GM12878 (cell line): Measurements from ENCODE around the gene GMPR2. TPM values are rescaled to one million over a fixed set of nuclear protein-coding genes. Genes with fewer than 3 reads are reported as not detected.
A peak's percentile ranks its signal among the peaks of the same experiment; 100 is the strongest.

ENCODE experiments used
- BMI1 ChIP-seq: fragments of 450-650 bp; IDR thresholded peaks from 2 replicates; pipeline ENCODE4 v1.6.1; 2016; ENCODE audit warnings: mild to moderate bottlenecking, moderate library complexity, borderline replicate concordance
- BRCA1 ChIP-seq: IDR thresholded peaks from 2 replicates; pipeline ENCODE4 v1.6.1; 2011; ENCODE audit warnings: low read depth, low read length, improper control_type of control experiment
- CREM ChIP-seq: IDR thresholded peaks from 2 replicates; pipeline ENCODE4 v1.6.1; 2014; ENCODE audit warnings: antibody characterized with exemption, low read depth
- CTCF ChIP-seq, 3 experiments: IDR thresholded peaks in 2 of 3; conservative IDR thresholded peaks in 1 of 3; 2 replicates each; pipeline ENCODE4 v1.5.1; 2011; ENCODE audit warnings: low read depth in 3 of 3, low read length in 3 of 3, mild to moderate bottlenecking in 3 of 3, control low read depth in 2 of 3, moderate library complexity in 2 of 3, inconsistent platforms in 1 of 3, mixed read lengths in 1 of 3; ENCODE audit not compliant: control insufficient read depth in 2 of 3, insufficient read depth in 1 of 3; ENCODE audit errors: extremely low read depth in 1 of 3
- CUX1 ChIP-seq: IDR thresholded peaks from 2 replicates; pipeline ENCODE4 v1.6.1; 2012; ENCODE audit warnings: improper control_type of control experiment, low read depth, low read length; ENCODE audit not compliant: insufficient replicate concordance
- GABPA ChIP-seq: IDR thresholded peaks from 2 replicates; pipeline ENCODE4 v1.6.1; 2014; ENCODE audit warnings: antibody characterized with exemption, low read depth, mild to moderate bottlenecking, inconsistent platforms
- HDGF ChIP-seq: fragments of 450-650 bp; IDR thresholded peaks from 2 replicates; pipeline ENCODE4 v1.6.1; 2016; ENCODE audit warnings: antibody characterized with exemption
- JUNB ChIP-seq: IDR thresholded peaks from 2 replicates; pipeline ENCODE4 v1.6.1; 2016; ENCODE audit warnings: antibody characterized with exemption, mild to moderate bottlenecking
- JUND ChIP-seq: IDR thresholded peaks from 2 replicates; pipeline ENCODE4 v1.6.1; 2012; ENCODE audit warnings: low read depth, mild to moderate bottlenecking, low read length, improper control_type of control experiment, moderate library complexity
- MAX ChIP-seq: IDR thresholded peaks from 2 replicates; pipeline ENCODE4 v1.6.1; 2012; ENCODE audit warnings: low read depth, low read length, improper control_type of control experiment
- MEF2A ChIP-seq: IDR thresholded peaks from 2 replicates; pipeline ENCODE4 v1.6.1; 2011; ENCODE audit warnings: low read depth, mild to moderate bottlenecking, low read length, moderate library complexity; ENCODE audit not compliant: insufficient read depth
- PAX5 ChIP-seq: IDR thresholded peaks from 2 replicates; pipeline ENCODE4 v1.6.1; 2011; ENCODE audit warnings: low read depth, low read length, borderline replicate concordance
- POU2F2 ChIP-seq: IDR thresholded peaks from 3 replicates; pipeline ENCODE4 v1.6.1; 2011; ENCODE audit warnings: low read depth, mild to moderate bottlenecking, low read length, borderline replicate concordance
- RBBP5 ChIP-seq: fragments of 200-600 bp; sonication (generic); conservative IDR thresholded peaks from 2 replicates; pipeline ENCODE4 v1.6.1; 2016
- RCOR1 ChIP-seq: conservative IDR thresholded peaks from 2 replicates; pipeline ENCODE4 v1.6.1; 2012; ENCODE audit warnings: low read depth, low read length, improper control_type of control experiment
- RELB ChIP-seq: fragments of 450-650 bp; IDR thresholded peaks from 2 replicates; pipeline ENCODE4 v1.6.1; 2017; ENCODE audit warnings: low read depth, mild to moderate bottlenecking, moderate library complexity
- SP1 ChIP-seq: IDR thresholded peaks from one replicate; pipeline ENCODE4 v1.6.1; 2011; ENCODE audit warnings: low read depth, low read length
- SREBF1 ChIP-seq: IDR thresholded peaks from 2 replicates; pipeline ENCODE4 v1.6.1; 2012; ENCODE audit warnings: mild to moderate bottlenecking, low read length
- SRF ChIP-seq, 2 experiments: IDR thresholded peaks; 2 replicates each; pipeline ENCODE4 v1.6.1; 2011; ENCODE audit warnings: low read depth in 2 of 2, low read length in 2 of 2, mild to moderate bottlenecking in 1 of 2, moderate library complexity in 1 of 2
- SUZ12 ChIP-seq: fragments of 200-600 bp; sonication (generic); IDR thresholded peaks from one replicate; pipeline ENCODE4 v1.6.1; 2018; ENCODE audit warnings: antibody characterized with exemption, mild to moderate bottlenecking; ENCODE audit not compliant: unreplicated experiment
- TCF12 ChIP-seq: IDR thresholded peaks from 2 replicates; pipeline ENCODE4 v1.6.1; 2011; ENCODE audit warnings: low read depth, mild to moderate bottlenecking, low read length
- ZNF622 ChIP-seq: fragments of 450-650 bp; IDR thresholded peaks from 2 replicates; pipeline ENCODE4 v1.6.1; 2017; ENCODE audit warnings: mild to moderate bottlenecking, inconsistent platforms
- polyA plus RNA-seq, 11 experiments: library from polyadenylated mRNA; depleted of rRNA in 4 of 11; unstranded in 6 of 11; stranded (reverse) in 5 of 11; fragments of >200 nt; fragmentation: Nextera tagmentation in 4 of 11; fragmentation: Illumina TruSeq in 1 of 11; extraction: Ambion mirVana in 4 of 11; extraction: Trizol in 1 of 11; gene quantifications; 1 replicate in 1 of 11; 2 replicates in 10 of 11; pipeline versions ENCODE4 v1.2.1 to v1.2.3, GENCODE V29; 2011 to 2016; ENCODE audit warnings: inconsistent platforms in 2 of 11, missing spikeins in 2 of 11, low read depth in 1 of 11
- total RNA-seq, 4 experiments: library from RNA; depleted of rRNA in 3 of 4; stranded (reverse); fragments of >200 nt in 3 of 4; fragmentation: Illumina TruSeq in 1 of 4; extraction: Trizol in 1 of 4; gene quantifications; 2 replicates each; pipeline versions ENCODE4 v1.2.1 to v1.2.3, GENCODE V29; 2013 to 2021

The GMPR2 gene
- total and polyA plus RNA-seq, 10 of the 15 experiments (the other 5 are each of a cell fraction or from before 2014, with no cell fraction given), result 55.1 to 80.3 (median 61.5) TPM

- TF ChIP-seq SREBF1 (peak; percentile 55; the same call in 1 of the 2 replicates), JUND (no peak), ZNF622 (no peak), RCOR1 (peak; percentile 94), HDGF (no peak), SP1 (peak; percentile 92), CREM (peak; percentile 85), GABPA (peak; percentile 100), POU2F2 (peak; percentile 98), CTCF (IDR thresholded peaks at IDR 0.05 in 2 of 3, conservative IDR thresholded peaks at IDR 0.05 in 1 of 3; ENCODE audit: control insufficient read depth in 2 of 3, extremely low read depth in 1 of 3, insufficient read depth in 1 of 3, low read depth in 3 of 3, low read length in 3 of 3) (no peak), BMI1 (peak; percentile 97), MAX (peak; percentile 100), RELB (peak; percentile 84), TCF12 (peak; percentile 80), SRF (IDR thresholded peaks at IDR 0.05; ENCODE audit: low read depth in 2 of 2, low read length in 2 of 2) (peak; percentile 59 to 95; a peak in 3 of 4 replicates), SUZ12 (no peak), PAX5 (peak; percentile 83; the same call in 1 of the 2 replicates), RBBP5 (no peak), BRCA1 (no peak; the same call in 1 of the 2 replicates), MEF2A (peak; percentile 79), CUX1 (no peak), JUNB (no peak)
These were observed 44.3 kb upstream of the GMPR2 start, which contains the start of gene IPO4 (continued) for GRCh38 chr14:24188251-24189058.
